ENCODE data around the gene TANC2. TPM values are rescaled to one million over a fixed set of nuclear protein-coding genes. Genes with fewer than 3 reads are reported as not detected.

Gene TANC2
- total RNA-seq, 1 experiment from 2014 or later = 77.5 TPM

DNA sequence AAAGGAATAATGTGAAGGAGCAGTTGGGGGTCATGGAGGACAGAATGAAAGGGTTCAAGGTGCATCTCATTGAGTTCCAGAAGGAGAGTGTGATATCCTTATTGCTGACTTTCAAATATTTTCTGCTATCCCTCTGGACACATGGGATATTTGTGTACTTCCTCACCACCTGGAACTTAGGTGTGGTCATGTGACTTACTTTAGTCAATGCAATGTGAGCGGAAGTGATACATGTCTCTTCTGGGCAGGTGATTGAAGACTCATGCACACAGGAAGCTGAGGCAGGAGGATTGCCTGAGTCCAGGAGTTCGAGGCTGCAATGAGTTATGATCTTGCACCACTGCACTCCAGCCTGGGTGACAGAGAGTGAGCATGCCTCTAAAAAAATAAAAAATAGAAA is 36.7 kb upstream of the TANC2 start:
- Histone ChIP-seq H3K4me1 (ENCODE audit: control insufficient read depth, insufficient read depth, low read length) (no peaks in the 10 kb centered on the region), H3K27ac (ENCODE audit: low read length) (no peak overlapping the region), H3K9me3 (ENCODE audit: control insufficient read depth, insufficient read depth, low read depth, low read length) (no peaks in the 10 kb centered on the region), H3K27me3 (ENCODE audit: control insufficient read depth, insufficient read depth, low read length) (no peaks in the 10 kb centered on the region; the same call in 1 of the 2 replicates), H3K36me3 (ENCODE audit: control insufficient read depth, insufficient read depth, low read length) (no peaks in the 10 kb centered on the region), H3K4me3 (ENCODE audit: low read depth in 2 of 2, low read length in 2 of 2) (no peak overlapping the region)
- CTCF ChIA-PET = no interaction called here
- no TSS peak for BruUV-seq (replicated peaks)
- DNase-seq (ENCODE audit: low read depth, low spot score) (no peak), ATAC-seq (no peak)
- POLR2A ChIA-PET = interaction anchor here (1.0 kb wide), 1 partner anchor 15 kb away, joined by 5 read pairs; no protein-coding TSS in a partner anchor
- TF ChIP-seq POLR2AphosphoS5 (IDR thresholded peaks at IDR 0.05; ENCODE audit: low read depth, low read length) (no peak), TCF7L2 (IDR thresholded peaks at IDR 0.05; ENCODE audit: low read depth, low read length) (no peak), SIN3A (IDR thresholded peaks at IDR 0.05; ENCODE audit: borderline replicate concordance, insufficient read depth, low read depth, low read length) (no peak)
- TF ChIP-seq, protein P1, sequence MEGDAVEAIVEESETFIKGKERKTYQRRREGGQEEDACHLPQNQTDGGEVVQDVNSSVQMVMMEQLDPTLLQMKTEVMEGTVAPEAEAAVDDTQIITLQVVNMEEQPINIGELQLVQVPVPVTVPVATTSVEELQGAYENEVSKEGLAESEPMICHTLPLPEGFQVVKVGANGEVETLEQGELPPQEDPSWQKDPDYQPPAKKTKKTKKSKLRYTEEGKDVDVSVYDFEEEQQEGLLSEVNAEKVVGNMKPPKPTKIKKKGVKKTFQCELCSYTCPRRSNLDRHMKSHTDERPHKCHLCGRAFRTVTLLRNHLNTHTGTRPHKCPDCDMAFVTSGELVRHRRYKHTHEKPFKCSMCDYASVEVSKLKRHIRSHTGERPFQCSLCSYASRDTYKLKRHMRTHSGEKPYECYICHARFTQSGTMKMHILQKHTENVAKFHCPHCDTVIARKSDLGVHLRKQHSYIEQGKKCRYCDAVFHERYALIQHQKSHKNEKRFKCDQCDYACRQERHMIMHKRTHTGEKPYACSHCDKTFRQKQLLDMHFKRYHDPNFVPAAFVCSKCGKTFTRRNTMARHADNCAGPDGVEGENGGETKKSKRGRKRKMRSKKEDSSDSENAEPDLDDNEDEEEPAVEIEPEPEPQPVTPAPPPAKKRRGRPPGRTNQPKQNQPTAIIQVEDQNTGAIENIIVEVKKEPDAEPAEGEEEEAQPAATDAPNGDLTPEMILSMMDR (IDR thresholded peaks at IDR 0.05) = no peak
- TF ChIP-seq, protein P2, sequence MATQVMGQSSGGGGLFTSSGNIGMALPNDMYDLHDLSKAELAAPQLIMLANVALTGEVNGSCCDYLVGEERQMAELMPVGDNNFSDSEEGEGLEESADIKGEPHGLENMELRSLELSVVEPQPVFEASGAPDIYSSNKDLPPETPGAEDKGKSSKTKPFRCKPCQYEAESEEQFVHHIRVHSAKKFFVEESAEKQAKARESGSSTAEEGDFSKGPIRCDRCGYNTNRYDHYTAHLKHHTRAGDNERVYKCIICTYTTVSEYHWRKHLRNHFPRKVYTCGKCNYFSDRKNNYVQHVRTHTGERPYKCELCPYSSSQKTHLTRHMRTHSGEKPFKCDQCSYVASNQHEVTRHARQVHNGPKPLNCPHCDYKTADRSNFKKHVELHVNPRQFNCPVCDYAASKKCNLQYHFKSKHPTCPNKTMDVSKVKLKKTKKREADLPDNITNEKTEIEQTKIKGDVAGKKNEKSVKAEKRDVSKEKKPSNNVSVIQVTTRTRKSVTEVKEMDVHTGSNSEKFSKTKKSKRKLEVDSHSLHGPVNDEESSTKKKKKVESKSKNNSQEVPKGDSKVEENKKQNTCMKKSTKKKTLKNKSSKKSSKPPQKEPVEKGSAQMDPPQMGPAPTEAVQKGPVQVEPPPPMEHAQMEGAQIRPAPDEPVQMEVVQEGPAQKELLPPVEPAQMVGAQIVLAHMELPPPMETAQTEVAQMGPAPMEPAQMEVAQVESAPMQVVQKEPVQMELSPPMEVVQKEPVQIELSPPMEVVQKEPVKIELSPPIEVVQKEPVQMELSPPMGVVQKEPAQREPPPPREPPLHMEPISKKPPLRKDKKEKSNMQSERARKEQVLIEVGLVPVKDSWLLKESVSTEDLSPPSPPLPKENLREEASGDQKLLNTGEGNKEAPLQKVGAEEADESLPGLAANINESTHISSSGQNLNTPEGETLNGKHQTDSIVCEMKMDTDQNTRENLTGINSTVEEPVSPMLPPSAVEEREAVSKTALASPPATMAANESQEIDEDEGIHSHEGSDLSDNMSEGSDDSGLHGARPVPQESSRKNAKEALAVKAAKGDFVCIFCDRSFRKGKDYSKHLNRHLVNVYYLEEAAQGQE (IDR thresholded peaks at IDR 0.05; ENCODE audit: insufficient read depth in 1 of 2, low read depth in 2 of 2, low read length in 1 of 2) = no peak
- intact Hi-C loops (cut with micrococcal nuclease; ENCODE audit: unreplicated experiment) = no loop called here
- in situ Hi-C loops (cut with HindIII; ENCODE audit: low pct_unique_long_range_greater_than_20kb, low sequenced_read_pairs) = no loop called here

DNA sequence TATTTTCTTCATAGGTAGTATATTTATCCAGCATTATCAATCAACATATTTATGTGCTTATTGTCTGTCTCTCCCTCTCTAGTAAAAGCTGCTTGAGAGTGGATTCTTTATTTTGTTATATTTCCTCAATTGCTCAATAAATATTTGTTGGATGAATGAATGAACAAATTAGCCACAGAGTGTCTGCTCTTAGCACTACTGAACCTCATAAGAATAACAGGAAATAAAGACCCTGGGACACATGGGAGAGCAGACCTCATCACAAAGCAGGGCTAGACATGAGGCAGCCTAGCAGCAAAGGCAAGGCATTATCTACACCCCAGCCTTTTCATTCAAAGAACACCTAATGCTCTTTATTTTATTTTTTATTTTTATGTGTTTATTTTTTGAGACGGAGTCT is 34.9 kb upstream of the TANC2 start:
- TF ChIP-seq SIN3A (IDR thresholded peaks at IDR 0.05; ENCODE audit: borderline replicate concordance, insufficient read depth, low read depth, low read length) (no peak), TCF7L2 (IDR thresholded peaks at IDR 0.05; ENCODE audit: low read depth, low read length) (no peak), POLR2AphosphoS5 (IDR thresholded peaks at IDR 0.05; ENCODE audit: low read depth, low read length) (no peak)
- TF ChIP-seq, protein P2 (IDR thresholded peaks at IDR 0.05; ENCODE audit: insufficient read depth in 1 of 2, low read depth in 2 of 2, low read length in 1 of 2) = no peak
- TF ChIP-seq, protein P1 (IDR thresholded peaks at IDR 0.05) = no peak
- POLR2A ChIA-PET = no interaction called here
- CTCF ChIA-PET = no interaction called here

More for the DNA sequence above, 34.9 kb upstream of the TANC2 start:
- Histone ChIP-seq H3K9me3 (ENCODE audit: control insufficient read depth, insufficient read depth, low read depth, low read length) (no peaks in the 10 kb centered on the region), H3K27ac (ENCODE audit: low read length) (no peak overlapping the region), H3K27me3 (ENCODE audit: control insufficient read depth, insufficient read depth, low read length) (no peaks in the 10 kb centered on the region; the same call in 1 of the 2 replicates), H3K36me3 (ENCODE audit: control insufficient read depth, insufficient read depth, low read length) (no peaks in the 10 kb centered on the region), H3K4me1 (ENCODE audit: control insufficient read depth, insufficient read depth, low read length) (no peaks in the 10 kb centered on the region), H3K4me3 (ENCODE audit: low read depth in 2 of 2, low read length in 2 of 2) (no peak overlapping the region)
- in situ Hi-C loops (cut with HindIII; ENCODE audit: low pct_unique_long_range_greater_than_20kb, low sequenced_read_pairs) = no loop called here
- DNase-seq (ENCODE audit: low read depth, low spot score) = no peak
- ATAC-seq = no peak
- no TSS peak for BruUV-seq (replicated peaks)
- intact Hi-C loops (cut with micrococcal nuclease; ENCODE audit: unreplicated experiment) = no loop called here
